GM12878 (cell line): ENCODE results near the gene IGSF6. TPM values are rescaled to one million over a fixed set of nuclear protein-coding genes. Genes with fewer than 3 reads are reported as not detected.

Experiments
- ATAC-seq: fragments of 200-7000 bp; cut with Tn5 transposase; 3 replicates; pipeline ENCODE4 v1.9.1; 2020; ENCODE audit warnings: mild to moderate bottlenecking, moderate library complexity
- BruUV-seq: library from RNA; stranded (reverse); fragments of 400-500 nt; replicated peaks from 2 replicates; lab custom pipeline; 2021; lab: Mats Ljungman, UMichigan
- CTCF ChIA-PET: fragments of 300-600 bp; sonication (Branson Sonifier 250); formaldehyde crosslinking; extraction: SDS; loops from one replicate; lab custom pipeline; 2021; ENCODE audit warnings: inconsistent platforms; lab: Yijun Ruan, JAX
- POLR2A ChIA-PET: fragments of 350-600 bp; formaldehyde crosslinking; extraction: SDS; loops from one replicate; lab custom pipeline; 2021; ENCODE audit warnings: inconsistent platforms; lab: Charles Lee
- RAD21 ChIA-PET: fragments of 300-600 bp; sonication (Branson Sonifier 250); formaldehyde crosslinking; loops from one replicate; lab custom pipeline; 2023; ENCODE audit warnings: antibody characterized with exemption; ENCODE audit not compliant: unreplicated experiment; lab: Charles Lee
- SMC1A ChIA-PET: fragments of 300-600 bp; sonication (Branson Sonifier 250); formaldehyde crosslinking; loops from one replicate; lab custom pipeline; 2023; ENCODE audit not compliant: unreplicated experiment, uncharacterized antibody; lab: Charles Lee
- DNase-seq: peaks from one replicate; pipeline ENCODE4 v3.0.0-alpha.2; 2011; ENCODE audit warnings: low read depth, low spot score
- FAIRE-seq: peaks from 3 replicates; lab custom pipeline; 2011; peaks lifted over from hg19 to GRCh38; lab: Jason Lieb, UNC
- H2AFZ ChIP-seq: 2 replicates; pipeline ENCODE4 v1.6.0; 2011; ENCODE audit warnings: low read depth, low read length, control low read depth; ENCODE audit not compliant: control insufficient read depth
- H3K27ac ChIP-seq: 2 replicates; pipeline ENCODE4 v1.5.1; 2011; ENCODE audit warnings: control low read depth; ENCODE audit not compliant: control insufficient read depth, insufficient read depth
- H3K27me3 ChIP-seq, 2 experiments: replicated peaks in 1 of 2; 2 replicates each; pipeline versions ENCODE4 v1.6.0 to v1.6.1; 2011; ENCODE audit warnings: low read length in 1 of 2; ENCODE audit not compliant: control insufficient read depth in 2 of 2, insufficient read depth in 2 of 2
- H3K36me3 ChIP-seq, 2 experiments: 2 replicates each; pipeline ENCODE4 v1.5.1; 2011; ENCODE audit warnings: low read length in 1 of 2; ENCODE audit not compliant: control insufficient read depth in 2 of 2, insufficient read depth in 2 of 2
- H3K4me1 ChIP-seq: 2 replicates; pipeline ENCODE4 v1.6.1; 2011; ENCODE audit warnings: mild to moderate bottlenecking, low read length, moderate library complexity, mixed read lengths; ENCODE audit not compliant: control insufficient read depth, insufficient read depth
- H3K4me2 ChIP-seq: 2 replicates; pipeline ENCODE4 v1.6.0; 2011; ENCODE audit warnings: control low read depth; ENCODE audit not compliant: control insufficient read depth, insufficient read depth
- H3K4me3 ChIP-seq: fragments of 200-600 bp; sonication (generic); 2 replicates; pipeline ENCODE4 v1.5.1; 2016
- H3K79me2 ChIP-seq: 2 replicates; pipeline ENCODE4 v1.6.0; 2011; ENCODE audit warnings: low read length; ENCODE audit not compliant: control insufficient read depth, insufficient read depth
- H3K9ac ChIP-seq: 2 replicates; pipeline ENCODE4 v1.8.0; 2011; ENCODE audit warnings: low read length, control low read depth, mixed read lengths; ENCODE audit not compliant: control insufficient read depth, insufficient read depth
- H3K9me3 ChIP-seq: replicated peaks from 3 replicates; pipeline ENCODE4 v1.5.1; 2011; ENCODE audit warnings: mild to moderate bottlenecking, low read length; ENCODE audit not compliant: control insufficient read depth, insufficient read depth
- H4K20me1 ChIP-seq: 2 replicates; pipeline ENCODE4 v1.6.0; 2011; ENCODE audit not compliant: control insufficient read depth, insufficient read depth
- BCL11A ChIP-seq: IDR thresholded peaks from 2 replicates; pipeline ENCODE4 v1.6.1; 2011; ENCODE audit warnings: low read depth, low read length
- BHLHE40 ChIP-seq, 2 experiments: fragments of 450-650 bp in 1 of 2; IDR thresholded peaks; 2 replicates each; pipeline ENCODE4 v1.6.1; 2011 to 2017; ENCODE audit warnings: low read depth in 2 of 2, borderline replicate concordance in 1 of 2, improper control_type of control experiment in 1 of 2, low read length in 1 of 2, mild to moderate bottlenecking in 1 of 2
- CEBPZ ChIP-seq: fragments of 150-350 bp; IDR thresholded peaks from 2 replicates; pipeline ENCODE4 v1.6.1; 2016; ENCODE audit warnings: low read depth, low read length
- ESRRA ChIP-seq: IDR thresholded peaks from 2 replicates; pipeline ENCODE4 v1.6.1; 2012; ENCODE audit warnings: mild to moderate bottlenecking, low read length, improper control_type of control experiment
- NFIC ChIP-seq: IDR thresholded peaks from 2 replicates; pipeline ENCODE4 v1.6.1; 2012; ENCODE audit warnings: low read depth, mild to moderate bottlenecking, inconsistent platforms, low read length, moderate library complexity
- STAT3 ChIP-seq: IDR thresholded peaks from 2 replicates; pipeline ENCODE4 v1.6.1; 2011; ENCODE audit warnings: low read depth, low read length, improper control_type of control experiment
- TBL1XR1 ChIP-seq: IDR thresholded peaks from 2 replicates; pipeline ENCODE4 v1.6.1; 2012; ENCODE audit warnings: low read depth, low read length, improper control_type of control experiment
- WGBS: methylation state at CpG from one replicate; pipeline ENCODE4 v1.1.6; 2016; ENCODE audit warnings: low lambda C conversion rate; ENCODE audit not compliant: insufficient replicate concordance, insufficient coverage; ENCODE audit errors: missing lambda C conversion rate; 5-methylcytosine and 5-hydroxymethylcytosine counted together
- in situ Hi-C: fragments of 300-500 bp; cut with MboI; formaldehyde crosslinking; loops from 9 replicates; pipeline ENCODE4 v1.14.3; 2018; ENCODE audit warnings: mixed read lengths
- intact Hi-C: fragments of 100-400 bp; cut with micrococcal nuclease; formaldehyde crosslinking; loops from one replicate; pipeline ENCODE4 v1.14.2; 2022; ENCODE audit not compliant: unreplicated experiment
- polyA plus RNA-seq, 11 experiments: library from polyadenylated mRNA; depleted of rRNA in 4 of 11; unstranded in 6 of 11; stranded (reverse) in 5 of 11; fragments of >200 nt; fragmentation: Nextera tagmentation in 4 of 11; fragmentation: Illumina TruSeq in 1 of 11; extraction: Ambion mirVana in 4 of 11; extraction: Trizol in 1 of 11; gene quantifications; 1 replicate in 1 of 11; 2 replicates in 10 of 11; pipeline versions ENCODE4 v1.2.1 to v1.2.3, GENCODE V29; 2011 to 2016; ENCODE audit warnings: inconsistent platforms in 2 of 11, missing spikeins in 2 of 11, low read depth in 1 of 11
- total RNA-seq, 4 experiments: library from RNA; depleted of rRNA in 3 of 4; stranded (reverse); fragments of >200 nt in 3 of 4; fragmentation: Illumina TruSeq in 1 of 4; extraction: Trizol in 1 of 4; gene quantifications; 2 replicates each; pipeline versions ENCODE4 v1.2.1 to v1.2.3, GENCODE V29; 2013 to 2021

Gene IGSF6
- total and polyA plus RNA-seq, 10 of the 15 experiments (the other 5 are each of a cell fraction or from before 2014, with no cell fraction given): 0.32 to 1.2 (median 0.72) TPM

- Histone ChIP-seq H3K9me3 (no peaks in the 10 kb centered on the region), H3K9ac (no peak overlapping the region), H4K20me1 (no peaks in the 10 kb centered on the region), H3K4me3 (no peak overlapping the region), H3K79me2 (no peaks in the 10 kb centered on the region), H3K4me1 (peaks cover 29% of the 10 kb centered on the region), H2AFZ (no peak overlapping the region), H3K27ac (no peak overlapping the region), H3K27me3 (no peaks in the 10 kb centered on the region; a peak in 2 of 4 replicates), H3K4me2 (no peak overlapping the region), H3K36me3 (peaks cover 0 to 3% of the 10 kb centered on the region in 2 experiments; a peak in 2 of 4 replicates)
- ChIA-PET RAD21 (interaction anchor here (0.6 to 0.8 kb wide), 4 partner anchors 18 to 1190 kb away, joined by 3 to 4 read pairs (median 3); no protein-coding TSS in a partner anchor), CTCF (interaction anchor here (0.8 to 6.2 kb wide), 5 partner anchors 14 to 63 kb away, joined by 3 to 176 read pairs (median 5); no protein-coding TSS in a partner anchor), SMC1A (interaction anchor here (1.1 to 5.2 kb wide), 5 partner anchors 14 to 72 kb away, joined by 3 to 142 read pairs (median 7); no protein-coding TSS in a partner anchor), POLR2A (no interaction called here)
- intact Hi-C loops (loop anchor here (5.0 kb wide), 1 partner anchor 143 kb away; no protein-coding TSS in a partner anchor), in situ Hi-C loops (loop anchor here (10.0 kb wide), 1 partner anchor 46 kb away; no protein-coding TSS in a partner anchor)
- no peak for ATAC-seq
- 94% methylated on average over 4 of the region's 4 CpGs for WGBS
- TF ChIP-seq STAT3: no peak
- no peak for TF ChIP-seq NFIC
- no peak for TF ChIP-seq BCL11A
- no peak for TF ChIP-seq CEBPZ
- no peak for TF ChIP-seq ESRRA
- no peak for TF ChIP-seq TBL1XR1
- TF ChIP-seq BHLHE40 (IDR thresholded peaks at IDR 0.05; ENCODE audit: borderline replicate concordance in 1 of 2, low read depth in 2 of 2, low read length in 1 of 2): no peak
- FAIRE-seq: no peak
- no TSS peak for BruUV-seq
- no peak for DNase-seq
Measured at GRCh38 chr16:21659124-21659523, 6.7 kb upstream of the IGSF6 start.
